HG02623 (cell line): ENCODE measurements around the gene KIAA0319L.
"Not testable (repeated sequence)": the region's sequence is repeated elsewhere in the genome, so short reads cannot be mapped to it uniquely, and the experiment has no call there.

Source experiments
- ATAC-seq: cut with Tn5 transposase; IDR thresholded peaks from one replicate; pipeline ENCODE4 v1.9.1; 2021; ENCODE audit warnings: moderate library complexity; ENCODE audit not compliant: unreplicated experiment

KIAA0319L gene

DNA sequence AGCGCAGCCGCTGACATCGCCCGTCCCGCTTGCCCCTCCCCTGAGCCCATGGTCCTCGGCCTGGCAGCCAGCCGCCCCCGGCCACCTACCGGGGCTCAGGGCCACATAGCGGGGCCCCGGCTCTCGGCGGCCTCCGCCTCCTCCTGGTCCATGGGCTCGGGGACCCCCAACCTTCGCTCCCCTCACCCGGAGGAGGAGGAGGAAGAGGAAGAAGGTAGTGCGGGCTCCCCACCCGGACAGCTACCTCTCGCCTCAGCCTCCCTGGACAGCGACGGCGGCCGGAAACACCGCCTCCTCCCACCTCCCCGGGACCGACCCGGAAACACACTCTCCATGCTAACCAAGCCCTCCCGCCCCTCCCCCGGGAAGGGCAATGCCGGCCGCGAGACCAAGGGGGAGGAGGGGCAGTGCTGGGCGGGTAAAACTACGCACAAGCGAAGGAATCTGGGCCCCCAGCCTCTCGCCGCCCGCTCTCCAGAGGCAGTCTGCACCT, at the start of gene KIAA0319L:
Gene KIAA0319L (minus strand): TSS at position 286 of the 493 bp plus-strand sequence. CDS start 2,912 bp downstream, outside the sequence.
- peak; percentile 64 for ATAC-seq

DNA sequence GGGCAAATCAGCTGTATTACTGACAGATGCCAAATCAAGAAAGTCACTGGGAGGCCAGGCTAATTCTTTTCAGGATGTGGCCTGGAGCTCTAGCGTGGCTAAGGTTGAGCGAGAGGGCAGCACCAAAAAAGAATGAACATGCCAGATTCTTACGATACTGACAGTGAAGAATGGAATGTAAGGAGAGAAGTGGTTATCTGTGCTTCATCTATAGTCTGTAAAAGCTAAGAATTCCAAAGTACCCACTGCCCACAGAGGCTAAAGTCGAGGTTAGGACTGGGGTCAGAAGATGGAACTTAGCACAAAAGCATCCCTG, 48.6 kb upstream of the KIAA0319L start:
- no peak for ATAC-seq

DNA sequence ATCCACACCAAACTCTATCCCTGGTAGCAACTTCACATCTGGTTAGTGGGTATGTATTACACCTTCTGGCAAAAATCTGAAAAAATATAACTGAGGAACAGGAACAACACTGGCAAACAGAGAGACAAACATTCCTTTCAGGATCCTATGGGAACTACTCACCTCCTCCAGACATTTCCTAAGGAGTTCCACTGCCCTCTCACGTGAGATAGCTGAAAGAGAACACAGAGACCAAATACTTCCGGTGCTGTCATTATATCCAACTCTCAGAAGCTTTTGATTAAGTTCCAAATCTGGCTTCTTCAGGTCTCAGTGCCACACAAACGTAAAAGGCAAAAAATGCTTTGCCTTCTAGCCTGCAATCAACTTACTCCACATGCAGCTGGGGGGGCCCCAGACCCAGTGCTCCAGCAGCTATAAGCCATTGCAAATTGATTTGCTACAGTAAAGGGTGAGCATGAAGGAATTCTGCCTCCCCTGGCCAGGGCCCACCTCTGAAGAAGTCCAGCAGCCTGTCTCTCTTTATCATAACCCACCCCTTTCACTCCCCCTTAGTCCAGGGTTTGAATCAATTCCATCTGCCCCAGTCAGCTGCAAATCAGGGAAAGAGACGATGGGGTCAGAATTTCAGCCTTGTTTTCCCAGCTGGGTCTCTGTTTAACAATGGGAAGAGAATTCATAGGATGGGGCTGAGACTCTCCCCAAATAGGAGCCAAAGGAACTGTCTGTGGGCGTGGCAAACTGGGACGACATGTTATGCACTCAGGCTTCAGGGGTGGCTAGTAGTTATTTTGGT, 48.1 kb upstream of the KIAA0319L start:
- ATAC-seq = no peak

DNA sequence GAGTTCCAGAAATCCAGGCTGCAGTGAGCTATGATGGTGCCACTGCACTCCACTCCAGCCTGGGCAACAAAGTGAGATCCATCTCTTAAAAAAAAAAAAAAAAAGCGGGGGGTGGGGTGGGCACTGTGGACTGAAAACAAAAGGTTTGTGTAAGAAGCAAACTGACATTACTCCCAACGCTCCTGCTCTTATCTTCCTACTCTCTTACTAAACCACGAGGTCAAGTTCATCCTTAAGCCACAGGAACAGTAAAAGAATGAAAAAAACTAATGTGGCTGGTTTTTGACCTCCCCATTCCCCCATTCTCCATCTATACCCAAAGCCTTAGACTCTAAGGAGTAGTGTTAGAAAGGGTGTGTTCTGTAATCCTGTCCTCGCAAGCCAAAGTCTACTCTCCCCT, 46.7 kb upstream of the KIAA0319L start:
- ATAC-seq = no peak

DNA sequence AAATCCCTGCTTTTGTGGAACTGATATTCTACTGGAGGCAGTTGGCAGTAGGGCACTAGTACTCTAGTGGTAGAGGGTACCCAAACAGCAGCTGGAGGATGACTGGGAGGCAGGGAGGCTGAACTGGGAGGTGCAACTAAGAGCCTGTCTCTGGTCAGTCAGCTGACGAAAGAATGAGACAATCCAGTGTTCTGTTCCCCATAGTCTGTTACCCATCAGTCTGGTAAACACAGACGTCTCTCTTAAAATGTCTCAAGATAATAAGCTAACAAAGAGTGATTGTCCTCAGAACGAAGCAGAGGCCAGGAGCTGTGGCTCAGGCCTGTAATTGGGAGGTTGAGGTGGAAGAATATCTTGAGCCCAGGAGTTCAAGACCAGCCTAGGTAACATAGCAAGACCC, 46.3 kb upstream of the KIAA0319L start:
- ATAC-seq = no peak

DNA sequence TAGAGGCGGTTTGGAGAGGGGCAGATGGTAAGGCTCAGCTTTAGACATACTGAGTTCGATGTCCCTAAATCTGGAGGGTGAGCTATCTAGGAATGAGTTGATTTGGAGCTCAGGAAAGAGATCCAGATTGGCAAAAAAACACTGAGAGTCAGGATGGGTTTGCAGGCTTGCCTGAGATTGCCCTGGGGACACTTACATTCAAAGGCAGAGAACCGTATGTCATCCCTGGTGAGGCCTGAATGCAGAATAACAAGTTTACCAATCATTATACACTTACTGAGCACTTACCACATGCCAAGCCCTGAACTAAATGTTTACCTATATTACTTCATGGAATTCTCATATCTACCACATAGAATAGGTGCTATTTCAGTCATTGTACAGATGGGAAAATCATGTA, 43.4 kb upstream of the KIAA0319L start:
- no peak for ATAC-seq

DNA sequence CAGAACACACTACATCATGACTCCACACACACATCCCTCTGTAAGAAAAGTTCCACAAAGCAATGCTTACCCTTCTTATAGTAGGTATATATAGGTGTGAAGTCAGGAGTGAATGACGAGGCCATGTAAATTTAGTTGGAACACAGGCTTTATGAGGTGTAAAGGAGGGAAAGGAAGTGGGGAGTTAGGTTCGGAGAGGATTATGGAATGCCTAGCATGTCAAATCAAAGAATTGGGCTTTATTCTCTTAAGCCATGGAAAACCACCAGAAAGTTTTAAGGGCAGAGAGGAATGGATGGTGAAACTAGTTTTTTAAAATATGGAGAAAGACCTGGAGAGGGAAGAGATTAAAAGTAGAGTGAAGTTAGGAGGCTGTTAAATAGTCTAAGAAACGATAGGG, 42.2 kb upstream of the KIAA0319L start:
- no peak for ATAC-seq

DNA sequence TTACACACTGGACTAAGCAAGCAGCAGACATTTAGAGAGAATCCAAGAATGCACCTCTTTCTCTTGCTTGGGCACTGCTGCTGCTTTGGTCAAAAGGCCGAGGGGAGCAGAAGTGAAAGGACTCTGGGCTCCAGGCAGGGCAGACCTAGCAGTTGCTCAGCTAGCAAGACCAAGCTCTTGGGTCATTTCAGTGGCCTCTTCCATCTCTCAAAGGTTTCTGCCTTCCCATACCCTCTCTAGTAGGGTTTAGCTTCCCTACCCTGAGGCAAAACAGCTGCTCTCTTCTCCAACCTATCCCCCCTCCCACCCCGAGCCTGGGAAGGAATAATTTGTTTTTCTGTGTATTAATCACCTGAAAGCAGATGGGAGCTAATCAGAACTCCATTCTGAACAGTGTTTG, 41.7 kb upstream of the KIAA0319L start:
- no peak for ATAC-seq

DNA sequence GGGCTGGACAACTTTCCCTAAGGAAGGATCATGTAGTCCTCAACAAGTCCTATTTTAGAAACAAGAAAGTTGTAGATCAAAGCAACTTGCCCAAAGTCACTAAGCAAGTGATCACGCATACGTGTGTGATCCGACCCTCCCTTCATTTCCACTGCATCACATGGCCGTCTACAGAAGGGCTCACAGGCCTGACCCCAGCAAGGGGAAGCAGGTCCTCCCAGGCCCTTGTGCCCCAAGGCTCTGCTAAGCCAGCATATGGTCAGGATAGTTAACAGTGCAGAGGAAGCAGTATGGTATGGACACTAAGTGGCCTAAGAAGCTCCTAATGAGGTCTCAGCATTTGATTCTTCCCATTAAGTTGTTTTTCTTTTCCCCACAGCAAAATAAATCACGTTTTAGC, 40.7 kb upstream of the KIAA0319L start:
- ATAC-seq = no peak

DNA sequence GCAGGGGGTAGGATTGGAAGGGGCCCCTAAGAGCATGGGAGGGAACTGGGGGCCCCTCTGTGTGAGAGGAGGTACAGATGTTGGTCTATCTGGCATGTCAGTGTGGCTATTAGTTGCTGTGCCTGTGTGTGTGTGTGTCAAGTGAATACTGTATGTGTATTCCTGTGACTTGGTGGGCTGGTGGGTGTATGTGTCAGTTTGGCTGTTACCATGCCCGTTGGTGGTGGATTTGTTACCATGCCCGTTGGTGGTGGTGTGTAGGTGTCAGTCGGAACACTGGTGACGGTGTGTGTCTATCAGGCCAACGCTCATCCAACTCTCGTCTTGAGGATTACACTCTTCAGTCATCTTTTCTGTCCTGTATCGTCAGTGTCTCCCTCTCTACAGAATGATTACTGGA, 38.5 kb upstream of the KIAA0319L start:
- no peak for ATAC-seq

DNA sequence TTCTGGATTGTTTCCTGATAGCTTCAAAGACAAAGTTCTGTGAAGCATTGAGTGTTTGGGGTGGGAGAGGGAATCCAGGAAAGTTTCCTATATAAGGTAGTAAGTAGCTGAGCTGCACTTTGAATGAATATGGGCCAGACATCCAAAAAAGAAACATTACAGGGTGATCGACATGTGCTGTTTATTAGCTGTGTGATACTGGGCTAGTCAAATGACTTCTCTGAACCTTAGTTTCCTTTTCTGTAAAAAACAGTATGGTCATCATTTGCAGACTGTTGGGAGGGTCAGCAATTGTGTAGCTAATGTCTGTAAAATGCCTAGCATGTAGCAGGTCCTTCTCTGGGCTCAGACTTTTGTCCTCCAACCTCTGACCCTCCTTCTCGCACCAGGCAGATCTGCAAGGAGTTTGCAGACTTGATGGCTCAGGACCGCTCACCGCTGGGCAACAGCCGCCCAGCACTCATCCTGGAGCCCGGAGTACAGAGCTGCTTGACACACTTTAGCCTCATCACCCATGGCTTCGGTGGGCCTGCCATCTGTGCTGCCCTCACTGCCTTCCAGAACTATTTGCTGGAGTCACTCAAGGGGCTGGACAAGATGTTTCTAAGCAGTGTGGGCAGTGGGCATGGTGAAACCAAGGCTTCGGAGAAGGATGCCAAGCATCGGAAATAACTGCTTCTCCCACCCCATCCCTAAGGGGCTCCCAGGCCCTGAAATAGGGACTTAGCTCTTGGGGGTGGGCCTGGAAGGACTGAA, 37.0 kb upstream of the KIAA0319L start:
- no peak for ATAC-seq

DNA sequence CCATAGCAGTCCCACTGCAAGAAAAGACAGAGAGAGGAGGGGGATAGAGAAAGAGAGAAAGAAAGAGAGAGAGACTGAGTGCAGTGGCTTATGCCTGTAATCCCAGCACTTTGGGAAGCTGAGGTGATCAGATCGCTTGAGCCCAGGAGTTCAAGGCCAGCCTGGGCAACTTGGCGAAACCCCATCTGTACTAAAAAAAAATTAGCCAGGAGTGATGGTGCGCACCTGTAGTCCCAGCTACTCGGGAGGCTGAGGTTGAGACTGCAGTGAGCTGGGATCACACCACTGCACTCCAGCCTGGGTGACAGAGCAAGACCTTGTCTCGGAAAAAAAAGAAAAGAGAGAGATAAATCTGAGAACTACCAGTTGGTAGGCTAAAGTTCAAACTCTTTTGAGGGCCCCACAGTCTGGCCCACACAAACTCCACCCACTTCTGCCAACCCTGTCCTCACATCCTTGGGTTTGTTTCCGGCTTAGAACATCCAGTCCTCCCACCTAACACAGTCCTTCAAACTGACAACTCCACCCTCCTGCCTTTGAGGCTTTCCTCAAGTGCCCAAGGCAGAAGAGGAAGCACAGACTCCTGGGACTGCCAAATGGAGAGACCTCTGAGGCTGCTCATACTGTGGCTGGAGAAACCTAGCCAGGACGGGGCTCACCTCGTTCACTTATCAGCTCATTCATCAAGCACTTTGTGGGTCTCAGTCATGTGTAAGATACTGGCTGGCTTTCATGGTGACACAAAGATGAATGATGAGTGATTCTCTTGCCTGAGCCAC, 36.0 kb upstream of the KIAA0319L start:
- ATAC-seq = no peak

DNA sequence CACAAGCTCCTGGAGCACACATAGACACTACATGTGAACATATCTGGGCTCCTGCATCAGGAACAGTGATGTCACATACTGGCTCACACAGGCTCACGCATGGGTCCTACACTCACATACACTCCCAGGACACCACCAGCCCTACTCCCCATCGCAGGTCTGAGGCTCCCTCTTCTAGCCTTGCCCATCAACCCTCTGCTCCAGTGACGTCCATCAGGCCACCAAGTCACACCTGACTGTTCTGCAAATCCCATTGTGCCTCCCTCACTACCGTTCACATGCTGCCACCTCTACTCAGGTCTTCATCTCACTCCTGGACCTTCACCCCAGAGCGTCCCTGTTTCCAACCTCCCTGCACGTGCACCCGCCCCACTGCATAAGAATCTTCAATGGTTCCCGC, 34.0 kb upstream of the KIAA0319L start:
- no peak for ATAC-seq

DNA sequence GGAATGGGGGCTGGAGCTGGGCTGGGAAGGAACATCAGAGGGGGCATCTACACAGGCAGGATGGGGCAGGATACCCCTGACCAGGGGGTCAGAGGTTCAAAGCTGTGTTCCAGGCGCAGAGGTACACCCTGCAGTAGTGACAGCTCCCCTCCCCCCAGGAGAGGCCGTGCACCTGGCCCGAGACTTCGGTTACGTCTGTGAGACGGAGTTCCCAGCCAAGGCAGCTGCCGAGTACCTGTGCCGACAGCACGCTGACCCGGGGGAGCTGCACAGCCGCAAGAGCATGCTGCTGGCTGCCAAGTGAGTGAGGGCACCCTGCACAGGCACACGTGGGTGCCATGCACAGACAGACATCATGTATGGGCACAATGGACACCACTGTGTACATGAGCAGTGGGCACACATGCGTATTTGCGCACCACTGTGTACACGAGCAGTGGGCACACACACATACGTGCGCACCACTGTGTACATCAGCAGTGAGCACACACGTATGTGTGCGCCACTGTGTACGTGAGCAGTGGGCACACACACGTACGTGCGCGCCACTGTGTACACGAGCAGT, 33.4 kb upstream of the KIAA0319L start:
- ATAC-seq = no peak

DNA sequence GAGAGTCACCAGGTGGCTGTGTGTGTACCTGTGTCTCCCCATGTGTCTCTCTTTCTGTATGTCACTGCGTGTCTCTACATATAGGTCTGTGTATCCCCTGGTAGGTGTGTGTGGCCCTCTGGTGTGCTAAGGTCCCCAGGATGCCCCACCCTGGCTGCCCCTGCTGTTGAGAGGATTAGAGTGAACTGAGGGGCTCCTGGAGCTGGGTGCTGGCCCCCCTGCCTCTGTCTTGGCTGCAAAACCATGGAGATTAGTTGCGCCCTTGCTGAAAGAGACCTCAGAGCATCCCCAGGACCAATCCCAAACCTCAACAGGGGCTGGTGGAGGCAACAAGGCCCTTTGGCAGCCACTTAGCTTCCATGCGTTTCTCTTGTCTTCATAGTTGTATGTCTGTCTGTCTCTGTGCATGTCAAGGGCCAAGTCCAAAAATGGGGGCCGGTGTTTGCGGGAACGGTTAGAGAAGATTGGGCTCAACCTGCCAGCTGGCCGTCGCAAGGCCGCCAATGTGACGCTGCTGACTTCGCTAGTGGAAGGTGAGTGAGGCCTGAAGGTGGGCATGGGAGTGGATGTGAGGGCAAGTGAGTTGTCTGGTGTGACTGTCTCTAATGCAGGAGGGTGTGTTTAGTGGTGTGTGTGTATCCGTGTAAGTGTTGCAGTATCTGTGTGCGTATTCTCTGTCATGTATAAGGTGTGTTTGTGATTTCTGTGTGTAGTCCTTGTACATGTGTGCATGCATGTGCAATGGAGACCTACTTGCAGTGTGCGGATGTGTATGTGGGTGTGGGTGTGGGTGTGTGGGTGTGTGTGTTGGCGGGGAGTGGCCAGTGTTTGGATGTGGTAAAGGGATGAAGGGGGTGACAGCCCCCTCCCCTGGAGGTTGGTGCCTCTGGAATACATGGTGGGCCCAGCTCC, 32.6 kb upstream of the KIAA0319L start:
- ATAC-seq = no peak

DNA sequence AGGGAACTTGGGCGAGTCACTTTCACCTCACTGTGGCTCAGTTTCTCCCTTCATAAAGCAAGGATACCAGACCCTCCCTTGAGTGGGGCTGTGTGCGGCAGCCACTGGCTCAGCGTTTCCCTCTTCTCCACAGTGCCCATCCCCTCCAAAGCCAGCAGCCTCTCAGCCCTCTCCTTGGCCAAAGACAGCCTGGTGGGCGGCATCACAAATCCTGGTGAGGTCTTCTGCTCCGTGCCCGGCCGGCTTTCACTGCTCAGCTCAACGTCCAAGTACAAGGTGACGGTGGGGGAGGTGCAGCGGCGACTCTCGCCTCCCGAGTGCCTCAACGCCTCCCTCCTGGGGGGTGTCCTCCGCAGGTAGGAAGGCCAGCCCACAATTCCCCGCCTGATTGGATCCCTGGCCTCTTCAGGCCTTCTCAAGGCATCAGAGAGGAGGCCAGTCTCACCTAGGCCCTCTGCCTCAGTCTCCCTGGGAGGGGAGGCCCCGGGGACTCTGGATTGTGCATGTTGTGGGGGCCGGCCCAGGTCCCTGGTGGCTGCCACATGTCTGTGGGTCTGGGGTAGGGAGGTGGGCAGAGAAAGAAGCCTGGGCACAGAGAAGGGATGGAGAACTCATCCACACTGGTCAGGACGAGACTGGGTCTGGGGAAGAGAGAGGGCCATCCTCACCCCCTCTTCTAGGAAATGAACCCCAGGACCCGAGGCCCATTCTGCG, 31.2 kb upstream of the KIAA0319L start:
- ATAC-seq = no peak

DNA sequence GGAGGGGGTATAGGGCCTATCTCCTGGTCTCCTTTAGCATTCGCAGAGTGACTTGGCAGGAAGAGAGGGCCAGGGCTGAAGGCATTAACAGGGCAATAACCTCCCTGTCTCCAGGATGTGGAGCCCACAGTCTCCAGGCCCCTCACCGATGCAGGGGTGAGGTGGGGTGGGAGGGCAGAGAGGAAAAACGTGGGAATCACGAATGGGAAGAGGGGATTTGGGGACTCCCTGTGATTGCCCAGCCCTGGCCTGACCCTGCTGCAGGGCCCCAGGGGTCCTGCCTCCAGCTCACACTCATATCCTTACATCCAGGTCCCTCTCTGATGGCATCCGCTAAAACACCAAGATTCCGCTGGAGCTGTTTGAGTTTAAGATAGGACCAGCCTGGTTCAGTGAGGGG, 30.5 kb upstream of the KIAA0319L start:
- no peak for ATAC-seq

DNA sequence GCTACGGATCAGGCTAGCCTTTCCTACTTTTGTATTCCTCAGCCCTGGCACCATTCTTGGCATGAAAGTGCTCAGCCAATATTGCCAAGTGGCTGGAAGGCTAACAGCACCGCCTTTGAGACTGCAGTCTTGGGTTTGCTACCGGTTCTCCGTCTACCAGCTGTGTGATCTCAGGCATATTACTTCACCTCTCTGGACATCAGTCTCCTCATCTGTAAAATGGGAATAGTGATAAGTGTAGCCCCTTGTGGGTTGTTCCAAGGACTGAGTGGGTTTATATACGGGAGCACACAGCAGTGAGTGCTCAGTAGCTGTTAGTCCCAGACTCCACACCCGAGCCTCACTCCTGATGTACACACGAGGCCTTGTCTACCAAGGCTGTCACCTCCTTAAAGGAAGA, 29.6 kb upstream of the KIAA0319L start:
- no peak for ATAC-seq

DNA sequence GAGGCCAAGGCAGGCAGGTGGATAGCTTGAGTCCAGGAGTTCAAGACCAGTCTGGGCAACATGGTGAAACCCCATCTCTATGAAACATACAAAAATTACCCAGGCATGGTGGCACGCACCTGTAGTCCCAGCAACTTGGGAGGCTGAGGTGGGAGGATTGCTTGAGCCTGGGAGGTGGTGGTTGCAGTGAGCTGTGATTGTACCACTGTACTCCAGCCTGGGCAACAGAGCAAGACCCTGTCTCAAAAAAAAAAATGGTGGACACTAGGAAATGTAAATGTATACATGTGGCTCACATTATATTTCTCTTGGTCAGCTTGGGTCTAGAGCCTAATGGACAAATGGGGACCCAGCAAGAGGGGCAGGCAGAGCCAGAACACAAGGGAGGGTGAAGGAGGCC, 28.6 kb upstream of the KIAA0319L start:
- ATAC-seq = not testable (repeated sequence)

DNA sequence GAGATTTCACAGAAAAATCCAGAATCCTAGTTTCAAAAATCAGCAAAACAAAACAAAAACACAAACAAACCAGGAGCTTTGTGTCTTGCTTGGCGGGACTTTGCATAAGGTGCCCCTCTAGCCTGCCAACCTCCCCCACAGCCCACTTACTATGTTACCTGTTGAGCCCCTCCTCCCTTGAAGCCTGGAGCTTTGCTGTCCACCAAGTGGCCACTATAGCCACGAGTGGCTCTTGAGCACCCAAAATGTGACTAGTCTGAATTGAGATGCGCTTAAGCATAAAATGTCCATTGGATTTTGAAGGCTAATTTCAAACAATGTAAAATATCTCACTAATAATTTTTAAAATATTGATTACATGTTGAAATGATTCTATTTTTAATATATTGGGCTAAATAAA, 28.1 kb upstream of the KIAA0319L start:
- ATAC-seq = no peak
